HG02610 (cell line): ENCODE data around the gene MORN3.
"Not testable (repeated sequence)": the region's sequence is repeated elsewhere in the genome, so short reads cannot be mapped to it uniquely, and the experiment has no call there.

ENCODE experiments used
- ATAC-seq: cut with Tn5 transposase; IDR thresholded peaks from one replicate; pipeline ENCODE4 v1.9.1; 2021; ENCODE audit warnings: mild to moderate bottlenecking, moderate library complexity; ENCODE audit not compliant: unreplicated experiment

Gene MORN3

DNA sequence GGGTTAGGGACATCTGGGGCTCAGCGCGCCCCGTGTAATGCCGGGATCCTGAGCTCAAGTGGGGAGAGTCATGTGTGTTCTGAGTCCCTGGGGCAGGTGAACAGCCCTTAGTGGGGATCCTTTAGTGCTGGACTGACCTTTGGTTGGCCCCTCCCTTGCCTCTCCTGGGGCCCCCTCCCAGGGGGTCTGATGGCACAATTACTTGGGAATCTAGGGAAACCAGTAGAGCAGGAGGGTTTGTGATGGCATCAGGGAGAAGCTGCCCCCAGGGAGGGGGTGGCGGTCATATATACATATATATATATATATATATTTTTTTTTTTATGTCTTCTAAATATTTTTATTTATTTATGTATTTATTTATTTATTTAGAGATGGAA, at the start of gene MORN3:
MORN3 (minus strand) TSS at position 134 of the 380 bp plus-strand sequence. CDS start 171 bp downstream, outside the sequence.
- no peak for ATAC-seq

DNA sequence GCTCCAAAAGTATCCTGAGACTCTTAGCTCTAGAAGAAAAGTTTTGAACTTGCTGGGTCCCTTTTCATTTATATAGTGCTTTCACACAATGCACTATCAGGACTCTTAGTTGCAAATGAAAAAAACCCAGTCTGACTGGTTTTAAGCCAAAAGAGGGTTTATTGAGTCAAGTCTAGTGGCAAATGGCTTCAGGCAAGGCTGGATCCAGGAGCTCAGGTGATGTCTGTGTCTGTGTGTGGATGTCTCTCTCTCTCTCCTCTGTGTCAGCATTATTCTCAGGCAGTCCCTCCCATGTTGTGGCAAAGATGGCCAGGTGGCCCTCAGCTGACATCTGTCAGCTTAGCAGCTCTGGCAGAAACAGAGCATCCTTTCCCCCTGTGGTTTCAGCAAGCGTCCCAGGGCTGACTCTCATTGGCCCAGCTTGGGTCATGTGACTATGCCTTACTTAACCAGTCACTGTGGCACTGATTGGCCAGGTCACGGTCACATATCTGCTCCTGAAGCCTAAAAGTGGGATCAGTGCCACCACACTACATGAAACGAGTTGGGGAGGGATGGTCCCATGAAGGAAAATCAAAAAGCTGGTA, 49.3 kb upstream of the MORN3 start:
- ATAC-seq = no peak

GRCh38 chr12:121717041-121717699, 47.7 kb upstream of the MORN3 start:
- ATAC-seq = no peak

- ATAC-seq = no peak
Measured at GRCh38 chr12:121715862-121716435, 46.5 kb upstream of the MORN3 start.

DNA sequence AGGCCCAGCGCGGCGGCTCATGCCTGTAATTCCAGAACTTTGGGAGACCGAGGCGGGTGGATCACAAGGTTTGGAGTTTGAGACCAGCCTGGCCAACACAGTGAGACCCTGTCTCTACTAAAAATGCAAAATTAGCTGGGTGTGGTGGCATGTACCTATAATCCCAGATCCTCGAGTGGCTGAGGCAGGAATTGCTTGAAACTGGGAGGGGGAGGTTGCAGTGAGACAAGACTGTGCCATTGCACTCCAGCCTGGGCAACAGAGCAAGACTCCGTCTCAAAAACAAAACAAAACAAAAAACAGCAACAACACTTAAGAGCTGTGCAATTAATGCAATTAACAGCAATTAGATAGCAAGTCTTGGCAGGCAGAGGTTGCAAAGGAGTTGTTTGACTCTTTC, 45.6 kb upstream of the MORN3 start:
- not testable (repeated sequence) for ATAC-seq

DNA sequence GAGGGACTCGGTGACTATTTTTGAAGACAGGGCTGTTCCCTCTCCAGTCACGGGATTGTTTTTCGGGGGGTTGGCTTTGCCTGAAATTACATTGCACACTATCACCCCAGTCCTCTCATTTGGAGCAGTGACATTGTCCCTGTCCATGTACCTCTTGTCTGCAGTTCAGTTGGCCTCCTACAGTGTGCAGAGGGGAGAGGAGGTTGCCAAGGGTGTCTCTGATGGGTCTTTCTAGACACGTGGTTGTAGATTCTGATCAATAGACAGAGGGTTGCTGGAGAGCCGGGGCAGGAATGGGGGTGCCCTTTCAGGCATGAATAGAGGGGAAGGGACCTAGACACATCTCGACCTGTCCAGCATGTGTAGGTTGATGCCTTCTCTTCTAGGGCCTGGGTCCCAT, 44.3 kb upstream of the MORN3 start:
- no peak for ATAC-seq

DNA sequence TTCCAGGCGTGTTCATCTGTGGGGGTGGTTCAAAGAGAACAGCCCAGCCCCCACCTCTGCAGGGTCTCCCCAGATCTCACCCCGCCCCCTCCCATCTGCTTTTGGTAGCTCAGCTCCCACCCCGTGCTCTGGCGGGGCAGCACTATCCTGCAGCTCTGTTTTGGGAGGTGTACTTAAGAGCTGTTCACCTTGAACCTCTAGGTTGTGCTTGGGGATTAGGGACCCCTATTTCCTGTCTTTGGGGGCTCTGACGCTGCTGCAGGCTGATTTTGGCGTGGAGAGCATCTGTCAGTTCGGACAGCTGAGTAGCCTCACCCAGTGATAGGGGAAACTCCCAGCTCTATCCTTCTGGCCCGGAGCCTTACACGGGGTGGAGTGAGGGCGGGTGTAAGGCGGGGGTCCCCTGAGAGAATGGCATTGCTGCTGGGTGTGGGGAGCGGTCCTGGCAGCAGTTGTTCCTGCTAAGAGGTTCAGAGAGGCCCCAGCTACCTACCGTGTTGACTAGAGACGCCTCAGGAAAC, 43.9 kb upstream of the MORN3 start:
- no peak for ATAC-seq

GRCh38 chr12:121712461-121713256, 43.2 kb upstream of the MORN3 start, which contains the start of gene TMEM120B:
TSS of gene TMEM120B (plus strand) at chr12:121712752. CDS start at chr12:121712896, 144 bp downstream.
- peak; percentile 86 for ATAC-seq

GRCh38 chr12:121712190-121712460, 42.7 kb upstream of the MORN3 start:
- ATAC-seq = peak; percentile 26

- ATAC-seq = no peak
Measured at GRCh38 chr12:121711361-121712189, 42.1 kb upstream of the MORN3 start.

DNA sequence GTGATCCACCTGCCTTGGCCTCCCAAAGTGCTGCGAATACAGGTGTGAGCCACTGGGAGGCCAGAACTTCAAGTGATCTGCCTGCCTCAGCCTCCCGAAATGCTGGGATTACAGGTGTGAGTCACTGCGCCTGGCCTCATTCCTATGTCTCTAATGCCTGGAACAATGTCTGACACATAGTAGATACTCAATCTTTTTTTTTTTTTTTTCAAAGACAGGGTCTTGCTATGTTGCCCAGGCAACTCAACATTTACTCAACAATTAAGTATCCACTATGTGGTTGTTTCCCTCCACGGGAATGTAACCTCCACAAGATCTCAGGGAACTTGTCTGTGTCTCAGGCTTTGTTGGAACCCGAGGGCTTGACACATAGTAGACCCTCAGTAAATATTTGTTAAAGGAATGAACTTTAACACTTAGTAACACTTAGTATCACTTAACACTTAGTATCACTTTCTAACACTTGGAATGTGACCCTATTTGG, 40.1 kb upstream of the MORN3 start:
- ATAC-seq = no peak

DNA sequence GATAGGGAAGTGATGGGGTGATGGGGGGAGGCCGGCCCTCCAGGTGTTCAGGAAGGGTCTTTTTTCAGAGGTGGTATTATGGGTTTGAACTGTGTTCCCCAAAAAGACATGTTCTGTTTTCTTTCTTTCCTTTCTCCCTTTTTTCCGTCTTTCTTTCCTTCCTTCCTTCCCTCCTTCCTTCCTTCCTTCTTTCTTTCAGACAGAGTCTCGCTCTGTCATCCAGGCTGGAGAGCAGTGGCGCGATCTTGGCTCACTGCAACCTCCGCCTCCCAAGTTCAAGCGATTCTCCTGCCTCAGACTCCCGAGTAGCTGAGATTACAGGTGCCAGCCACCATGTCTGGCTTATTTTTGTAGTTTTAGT, 39.6 kb upstream of the MORN3 start:
- ATAC-seq = not testable (repeated sequence)

DNA sequence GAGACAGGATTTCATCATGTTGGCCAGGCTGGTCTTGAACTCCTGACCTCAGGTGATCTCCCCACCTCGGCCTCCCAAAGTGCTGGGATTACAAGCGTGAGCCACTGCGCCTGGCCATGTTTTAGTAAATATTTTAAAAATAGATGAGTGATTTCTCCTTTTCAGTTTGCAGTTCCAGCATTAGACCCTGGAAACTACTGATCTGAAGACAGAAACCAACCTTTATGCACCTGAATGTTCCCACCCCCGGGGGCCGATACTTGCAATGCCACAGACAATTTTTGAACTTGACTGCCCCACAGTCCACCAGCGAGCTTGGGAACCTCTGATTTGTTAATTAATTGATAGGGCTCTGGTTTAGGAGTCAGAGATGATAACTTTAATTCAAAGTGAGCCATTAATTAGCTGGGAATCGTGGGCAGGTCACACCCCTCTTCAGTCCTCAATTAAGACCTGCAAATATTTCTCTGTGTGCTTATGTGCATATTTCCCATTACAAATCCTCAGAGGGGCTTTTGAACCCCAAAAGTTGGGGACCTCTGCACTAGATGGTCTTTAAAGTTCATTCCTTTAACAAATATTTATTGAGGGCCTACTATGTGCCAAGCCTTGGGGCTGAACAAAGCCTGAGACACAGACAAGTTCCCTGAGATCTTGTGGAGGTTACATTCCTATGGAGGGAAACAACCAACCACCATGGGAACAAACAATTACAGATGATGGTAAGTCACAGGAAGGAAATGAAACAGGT, 39.0 kb upstream of the MORN3 start:
- ATAC-seq = no peak

GRCh38 chr12:121705514-121705913, 36.1 kb upstream of the MORN3 start:
- ATAC-seq = no peak

GRCh38 chr12:121702944-121703343, 33.5 kb upstream of the MORN3 start:
- no peak for ATAC-seq

DNA sequence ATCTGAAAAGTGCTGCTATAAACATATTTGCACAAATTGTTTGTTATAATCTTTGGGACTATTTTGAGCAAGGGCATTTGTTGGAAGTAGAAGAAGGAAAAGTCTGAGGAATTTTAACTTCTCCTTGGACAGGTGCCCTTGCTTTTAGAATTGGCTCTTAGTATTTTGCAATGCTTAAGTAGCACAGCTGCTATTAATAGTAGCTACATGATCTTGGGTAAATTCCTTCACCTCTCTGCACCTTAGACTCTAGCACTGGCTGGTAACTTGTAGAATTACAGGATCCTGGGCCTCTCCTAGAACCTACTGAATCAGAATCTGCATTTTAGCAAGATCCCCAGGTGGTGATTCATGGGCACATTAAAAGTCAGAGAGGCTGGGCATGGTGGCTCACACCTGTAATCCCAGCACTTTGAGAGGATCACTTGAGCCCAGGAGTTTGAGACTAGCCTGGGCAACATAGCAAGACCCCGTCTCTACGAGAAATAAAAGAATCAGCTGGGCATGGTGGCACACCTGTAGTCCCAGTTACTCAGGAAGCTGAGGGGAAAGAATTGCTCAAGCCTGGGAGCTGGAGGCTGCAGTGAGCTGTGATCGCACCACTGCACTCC, 32.3 kb upstream of the MORN3 start:
- no peak for ATAC-seq

- not testable (repeated sequence) for ATAC-seq
Measured at GRCh38 chr12:121697861-121698260, 28.4 kb upstream of the MORN3 start.

DNA sequence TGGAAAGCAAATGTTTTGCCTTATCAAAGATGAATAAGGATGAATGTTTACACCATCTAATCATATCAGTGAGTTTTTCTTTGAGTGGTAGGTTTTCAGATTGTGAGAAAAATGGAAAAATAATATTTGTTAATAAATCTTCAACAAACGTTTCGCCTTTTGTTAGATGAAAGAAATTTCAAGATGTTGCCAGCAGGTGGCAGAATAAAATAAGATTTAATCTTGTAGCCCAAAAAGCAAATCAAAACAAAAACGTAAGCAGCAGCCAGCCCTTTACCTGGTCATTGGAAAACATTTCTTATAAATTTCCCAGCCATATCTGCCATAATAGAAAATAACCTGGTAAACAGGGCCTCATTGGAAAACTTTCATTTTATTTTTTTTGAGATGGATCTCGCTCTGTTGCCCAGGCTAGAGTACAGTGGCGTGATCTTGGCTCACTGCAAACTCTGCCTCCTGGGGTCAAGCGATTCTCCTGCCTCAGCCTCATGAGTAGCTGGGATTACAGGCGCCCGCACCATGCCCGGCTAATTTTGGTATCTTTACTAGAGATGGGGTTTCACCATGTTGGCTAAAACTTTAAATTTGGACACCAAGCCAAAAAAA, 27.7 kb upstream of the MORN3 start:
- no peak for ATAC-seq

DNA sequence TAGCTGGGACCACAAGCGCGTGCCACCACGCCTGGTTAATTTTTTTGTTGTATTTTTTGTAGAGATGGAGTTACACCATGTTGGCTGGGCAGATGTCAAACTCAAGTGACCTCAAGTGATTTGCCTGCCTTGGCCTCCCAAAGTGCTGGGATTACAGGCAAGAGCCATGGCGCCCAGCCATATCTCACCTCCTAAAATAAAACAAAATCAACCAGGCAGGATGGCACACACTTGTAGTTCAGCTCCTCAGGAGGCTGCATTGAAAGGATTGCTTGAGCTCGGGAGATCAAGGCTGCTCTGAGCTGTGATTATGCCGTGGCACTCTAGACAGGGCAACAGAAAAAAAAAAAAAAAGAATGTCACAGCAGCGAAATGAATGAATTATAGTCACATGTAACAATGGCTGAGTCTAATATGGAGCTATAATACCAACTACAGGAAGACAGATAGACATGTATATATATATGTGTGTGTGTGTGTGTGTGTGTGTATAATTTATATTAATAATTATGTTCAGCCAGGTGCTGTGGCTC, 23.8 kb upstream of the MORN3 start:
- no peak for ATAC-seq
